ENCODE measurements around the gene ZGRF1. TPM values are rescaled to one million over a fixed set of nuclear protein-coding genes. Genes with fewer than 3 reads are reported as not detected.

ZGRF1 gene
- total and polyA plus RNA-seq, 9 of the 15 experiments (the other 6 are each of a cell fraction or from before 2014, with no cell fraction given) = 8.8 to 35.2 (median 22.0) TPM

- TF ChIP-seq HDAC6 (IDR thresholded peaks at IDR 0.05; ENCODE audit: low read depth, low read length) (no peak), NR2C1 (IDR thresholded peaks at IDR 0.05) (no peak), NR2C1 (tag; IDR thresholded peaks at IDR 0.05) (0 out of 2 replicates have a peak, but pooled peaks have one; percentile 26), HLTF (IDR thresholded peaks at IDR 0.05) (0 out of 2 replicates have a peak, but pooled peaks have one; percentile 34), ZNF76 (CRISPR knock-in tag; IDR thresholded peaks at IDR 0.05; ENCODE audit: borderline replicate concordance) (no peak), FOXK1 (CRISPR knock-in tag; IDR thresholded peaks at IDR 0.05; ENCODE audit: borderline replicate concordance) (0 out of 2 replicates have a peak, but pooled peaks have one; percentile 61), PRDM10 (IDR thresholded peaks at IDR 0.05; ENCODE audit: partially characterized antibody) (peak; percentile 87), MYC (IDR thresholded peaks at IDR 0.05; ENCODE audit: low read depth, low read length) (peak; percentile 78), MYC (CRISPR knock-in tag; IDR thresholded peaks at IDR 0.05; ENCODE audit: borderline replicate concordance, low read depth) (no peak), DEAF1 (CRISPR knock-in tag; IDR thresholded peaks at IDR 0.05) (peak; percentile 100), POLR2B (IDR thresholded peaks at IDR 0.05; ENCODE audit: low read depth, partially characterized antibody) (peak; percentile 60), POU5F1 (IDR thresholded peaks at IDR 0.05; ENCODE audit: borderline replicate concordance, low read depth, low read length, partially characterized antibody) (peak; percentile 77), SMARCA4 (IDR thresholded peaks at IDR 0.05) (no peak), ELF2 (CRISPR knock-in tag; IDR thresholded peaks at IDR 0.05) (peak; percentile 83), YY1 (IDR thresholded peaks at IDR 0.05; ENCODE audit: borderline replicate concordance in 1 of 3, control insufficient read depth in 1 of 3, extremely low read depth in 1 of 3, insufficient read depth in 3 of 3, insufficient read length in 1 of 3, insufficient replicate concordance in 2 of 3, low read depth in 1 of 3, low read length in 2 of 3) (peak in 1 of 3 experiments; percentile 17), KLF1 (tag; IDR thresholded peaks at IDR 0.05) (peak; percentile 59; the same call in 1 of the 2 replicates), MTA3 (IDR thresholded peaks at IDR 0.05; ENCODE audit: borderline replicate concordance) (peak; percentile 97), OTX1 (CRISPR knock-in tag; IDR thresholded peaks at IDR 0.05) (0 out of 2 replicates have a peak, but pooled peaks have one; percentile 46), NFE2 (IDR thresholded peaks at IDR 0.05; ENCODE audit: low read depth) (no peak; the same call in 1 of the 2 replicates), ZNF717 (CRISPR knock-in tag; IDR thresholded peaks at IDR 0.05) (no peak)
Observed at GRCh38 chr4:112636688-112637551, at the start of gene ZGRF1, which contains the start of gene LARP7 (continued).
